Transverse colon (tissue), 3 donors: ENCODE data around the gene GAS2.
A peak's percentile ranks its signal among the peaks of the same experiment; 100 is the strongest.

ENCODE experiments used
- POLR2A ChIP-seq: fragments of 450-650 bp; IDR thresholded peaks from one replicate; pipeline ENCODE4 v1.6.1; 2016; ENCODE audit warnings: antibody characterized with exemption, mild to moderate bottlenecking, moderate library complexity
- TF ChIP-seq, protein P1 (sequence below), 5 experiments: fragments of 200-600 bp in 3 of 5; fragments of 450-650 bp in 2 of 5; sonication (generic) in 3 of 5; IDR thresholded peaks; 1 replicate in 2 of 5; 2 replicates in 3 of 5; pipeline ENCODE4 v1.5.1; 2016 to 2017; ENCODE audit warnings: antibody characterized with exemption in 5 of 5, inconsistent platforms in 3 of 5, mild to moderate bottlenecking in 2 of 5, moderate library complexity in 1 of 5

DNA sequence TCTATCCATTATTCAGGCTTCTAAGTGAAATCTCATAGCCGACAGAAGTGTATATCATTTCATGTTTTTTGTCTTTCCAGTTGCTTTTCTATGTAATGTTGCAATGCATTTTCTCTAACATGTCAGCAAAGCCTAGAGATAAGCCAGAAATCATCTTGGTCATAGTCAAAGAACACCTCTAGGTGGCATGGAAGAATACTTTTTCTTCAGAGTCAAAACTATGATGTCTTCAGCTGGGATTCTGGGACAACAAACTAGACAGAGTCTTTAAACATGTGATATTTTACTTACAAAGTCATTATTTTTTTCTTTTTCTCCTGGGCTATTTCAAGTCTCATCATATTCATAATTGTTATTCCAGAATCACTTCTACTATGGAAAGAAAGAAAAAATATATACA, 4.4 kb downstream of the GAS2 start:
- TF ChIP-seq, protein P1, sequence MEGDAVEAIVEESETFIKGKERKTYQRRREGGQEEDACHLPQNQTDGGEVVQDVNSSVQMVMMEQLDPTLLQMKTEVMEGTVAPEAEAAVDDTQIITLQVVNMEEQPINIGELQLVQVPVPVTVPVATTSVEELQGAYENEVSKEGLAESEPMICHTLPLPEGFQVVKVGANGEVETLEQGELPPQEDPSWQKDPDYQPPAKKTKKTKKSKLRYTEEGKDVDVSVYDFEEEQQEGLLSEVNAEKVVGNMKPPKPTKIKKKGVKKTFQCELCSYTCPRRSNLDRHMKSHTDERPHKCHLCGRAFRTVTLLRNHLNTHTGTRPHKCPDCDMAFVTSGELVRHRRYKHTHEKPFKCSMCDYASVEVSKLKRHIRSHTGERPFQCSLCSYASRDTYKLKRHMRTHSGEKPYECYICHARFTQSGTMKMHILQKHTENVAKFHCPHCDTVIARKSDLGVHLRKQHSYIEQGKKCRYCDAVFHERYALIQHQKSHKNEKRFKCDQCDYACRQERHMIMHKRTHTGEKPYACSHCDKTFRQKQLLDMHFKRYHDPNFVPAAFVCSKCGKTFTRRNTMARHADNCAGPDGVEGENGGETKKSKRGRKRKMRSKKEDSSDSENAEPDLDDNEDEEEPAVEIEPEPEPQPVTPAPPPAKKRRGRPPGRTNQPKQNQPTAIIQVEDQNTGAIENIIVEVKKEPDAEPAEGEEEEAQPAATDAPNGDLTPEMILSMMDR (IDR thresholded peaks at IDR 0.05), result peak in 4 of 5 experiments; percentile 24 to 52 (median 32)
- no peak for TF ChIP-seq POLR2A
